KMS-11 (cell line): ENCODE results near the gene SLC38A1.

Experiments
- H2AFZ ChIP-seq: fragments of 200-600 bp; sonication (generic); 2 replicates; pipeline ENCODE4 v1.6.1; 2016; ENCODE audit warnings: antibody characterized with exemption, mixed run types, low read depth
- H3K27ac ChIP-seq: fragments of 200-600 bp; sonication (generic); 2 replicates; pipeline ENCODE4 v1.6.1; 2016; ENCODE audit warnings: mild to moderate bottlenecking, mixed run types
- H3K27me3 ChIP-seq: fragments of 200-600 bp; sonication (generic); 2 replicates; pipeline ENCODE4 v1.6.1; 2017; ENCODE audit warnings: mild to moderate bottlenecking, low read depth, mixed run types, moderate library complexity; ENCODE audit not compliant: insufficient read depth
- H3K36me3 ChIP-seq: fragments of 200-600 bp; sonication (generic); 2 replicates; pipeline ENCODE4 v1.6.1; 2017; ENCODE audit warnings: mild to moderate bottlenecking, mixed run types; ENCODE audit not compliant: insufficient read depth
- H3K4me1 ChIP-seq: fragments of 200-600 bp; sonication (generic); 2 replicates; pipeline ENCODE4 v1.6.1; 2016; ENCODE audit warnings: mild to moderate bottlenecking, low read depth, mixed run types; ENCODE audit not compliant: poor library complexity, severe bottlenecking
- H3K4me2 ChIP-seq: fragments of 200-600 bp; sonication (generic); 2 replicates; pipeline ENCODE4 v1.7.0; 2016; ENCODE audit warnings: mild to moderate bottlenecking, mixed run types
- H3K4me3 ChIP-seq: fragments of 200-600 bp; sonication (generic); IDR thresholded peaks from 2 replicates; pipeline ENCODE4 v1.6.1; 2017; ENCODE audit warnings: low read depth, low read length, mixed read lengths; ENCODE audit not compliant: insufficient read depth
- H3K79me2 ChIP-seq: fragments of 200-600 bp; sonication (generic); 2 replicates; pipeline ENCODE4 v1.6.1; 2016; ENCODE audit warnings: low read depth, mixed run types; ENCODE audit not compliant: insufficient read depth
- H3K9ac ChIP-seq: fragments of 200-600 bp; sonication (generic); 2 replicates; pipeline ENCODE4 v1.6.1; 2016; ENCODE audit warnings: mild to moderate bottlenecking, mixed run types
- H4K20me1 ChIP-seq: fragments of 200-600 bp; sonication (generic); 2 replicates; pipeline ENCODE4 v1.6.1; 2016; ENCODE audit warnings: mild to moderate bottlenecking, mixed run types; ENCODE audit not compliant: insufficient read depth
- TF ChIP-seq, protein P1 (sequence below): fragments of 200-600 bp; sonication (generic); conservative IDR thresholded peaks from 2 replicates; pipeline ENCODE4 v1.6.1; 2017; ENCODE audit warnings: low read depth, mild to moderate bottlenecking, antibody characterized with exemption, low read length, moderate library complexity, mixed read lengths

Gene SLC38A1

DNA sequence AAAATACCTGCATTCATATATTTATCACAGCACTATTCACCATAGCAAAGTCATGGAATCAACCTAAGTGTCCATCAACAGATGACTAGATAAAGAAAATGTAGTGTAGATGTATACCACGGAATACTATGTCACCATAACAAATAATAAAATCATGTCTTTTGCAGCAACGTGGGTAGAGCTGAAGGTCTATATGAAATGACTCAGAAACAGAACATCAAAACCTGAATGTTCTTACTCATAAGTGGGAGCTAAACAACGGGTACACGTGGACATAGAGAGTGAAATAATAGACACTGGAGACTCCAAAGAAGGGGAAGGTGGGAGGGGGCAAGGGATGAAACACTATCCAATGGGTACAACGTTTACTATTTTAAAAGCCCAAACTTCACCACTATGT, 37.9 kb downstream of the SLC38A1 start:
- Histone ChIP-seq H3K4me3 (no peak overlapping the region), H3K79me2 (peaks cover 27% of the 10 kb centered on the region; the same call in 1 of the 2 replicates), H3K27ac (no peak overlapping the region), H3K27me3 (no peaks in the 10 kb centered on the region), H4K20me1 (no peaks in the 10 kb centered on the region), H2AFZ (no peak overlapping the region), H3K4me1 (no peaks in the 10 kb centered on the region), H3K9ac (no peak overlapping the region), H3K4me2 (no peak overlapping the region), H3K36me3 (peaks cover 11% of the 10 kb centered on the region; the same call in 1 of the 2 replicates)
- TF ChIP-seq, protein P1, sequence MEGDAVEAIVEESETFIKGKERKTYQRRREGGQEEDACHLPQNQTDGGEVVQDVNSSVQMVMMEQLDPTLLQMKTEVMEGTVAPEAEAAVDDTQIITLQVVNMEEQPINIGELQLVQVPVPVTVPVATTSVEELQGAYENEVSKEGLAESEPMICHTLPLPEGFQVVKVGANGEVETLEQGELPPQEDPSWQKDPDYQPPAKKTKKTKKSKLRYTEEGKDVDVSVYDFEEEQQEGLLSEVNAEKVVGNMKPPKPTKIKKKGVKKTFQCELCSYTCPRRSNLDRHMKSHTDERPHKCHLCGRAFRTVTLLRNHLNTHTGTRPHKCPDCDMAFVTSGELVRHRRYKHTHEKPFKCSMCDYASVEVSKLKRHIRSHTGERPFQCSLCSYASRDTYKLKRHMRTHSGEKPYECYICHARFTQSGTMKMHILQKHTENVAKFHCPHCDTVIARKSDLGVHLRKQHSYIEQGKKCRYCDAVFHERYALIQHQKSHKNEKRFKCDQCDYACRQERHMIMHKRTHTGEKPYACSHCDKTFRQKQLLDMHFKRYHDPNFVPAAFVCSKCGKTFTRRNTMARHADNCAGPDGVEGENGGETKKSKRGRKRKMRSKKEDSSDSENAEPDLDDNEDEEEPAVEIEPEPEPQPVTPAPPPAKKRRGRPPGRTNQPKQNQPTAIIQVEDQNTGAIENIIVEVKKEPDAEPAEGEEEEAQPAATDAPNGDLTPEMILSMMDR: no peak

DNA sequence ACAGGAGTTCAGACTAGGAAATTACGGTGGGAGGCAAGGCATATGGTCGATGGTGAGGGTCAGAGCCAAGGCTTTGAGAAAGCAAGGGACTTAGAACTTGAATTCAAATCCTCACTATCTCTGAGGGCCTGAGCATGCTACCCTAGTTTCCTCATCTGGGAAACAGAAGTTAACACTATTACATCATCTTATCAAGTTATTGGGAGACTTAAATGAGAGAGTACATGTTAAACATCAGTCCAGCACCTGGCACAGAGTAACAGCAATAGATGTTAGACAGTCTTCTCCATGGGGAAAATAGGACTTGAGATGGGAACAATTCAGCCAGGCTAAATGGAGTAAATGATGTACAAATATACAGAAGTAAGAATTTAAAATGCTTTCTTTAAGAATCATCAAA, 38.5 kb downstream of the SLC38A1 start:
- Histone ChIP-seq H3K4me2 (no peak overlapping the region), H3K9ac (no peak overlapping the region), H3K79me2 (peaks cover 31% of the 10 kb centered on the region; the same call in 1 of the 2 replicates), H3K27me3 (no peaks in the 10 kb centered on the region), H3K4me1 (no peaks in the 10 kb centered on the region), H3K4me3 (no peak overlapping the region), H4K20me1 (no peaks in the 10 kb centered on the region), H2AFZ (no peak overlapping the region), H3K27ac (no peak overlapping the region), H3K36me3 (peaks cover 11% of the 10 kb centered on the region; the same call in 1 of the 2 replicates)
- TF ChIP-seq, protein P1: no peak

DNA sequence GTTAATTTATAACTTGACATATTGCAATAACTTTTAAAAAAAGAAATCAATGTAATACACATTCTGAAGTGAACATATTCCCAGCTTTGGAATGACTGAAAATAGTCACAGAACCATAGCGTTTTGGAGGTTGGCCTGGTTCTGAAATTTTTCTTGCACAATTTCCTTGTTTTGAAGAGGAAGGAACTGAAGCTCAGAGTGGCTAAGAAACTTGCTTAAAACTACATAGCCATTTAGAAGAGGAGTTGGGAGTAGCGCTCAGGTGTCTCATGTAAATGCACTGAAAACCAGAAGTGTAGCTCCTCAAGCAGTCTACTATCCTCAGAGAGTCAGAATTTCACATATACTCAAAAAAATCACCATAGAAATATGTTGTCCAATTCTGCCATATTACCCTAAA, 41.2 kb downstream of the SLC38A1 start:
- H3K36me3 ChIP-seq: peaks cover 11% of the 10 kb centered on the region; the same call in 1 of the 2 replicates
- H3K27ac ChIP-seq: no peak overlapping the region
- no peak overlapping the region for H3K9ac ChIP-seq
- H3K4me1 ChIP-seq: peaks cover 25% of the 10 kb centered on the region
- TF ChIP-seq, protein P1: no peak
- no peaks in the 10 kb centered on the region for H4K20me1 ChIP-seq
- H2AFZ ChIP-seq: no peak overlapping the region
- H3K27me3 ChIP-seq: no peaks in the 10 kb centered on the region
- H3K4me3 ChIP-seq: no peak overlapping the region
- no peak overlapping the region for H3K4me2 ChIP-seq
- peaks cover 38% of the 10 kb centered on the region; the same call in 1 of the 2 replicates for H3K79me2 ChIP-seq

DNA sequence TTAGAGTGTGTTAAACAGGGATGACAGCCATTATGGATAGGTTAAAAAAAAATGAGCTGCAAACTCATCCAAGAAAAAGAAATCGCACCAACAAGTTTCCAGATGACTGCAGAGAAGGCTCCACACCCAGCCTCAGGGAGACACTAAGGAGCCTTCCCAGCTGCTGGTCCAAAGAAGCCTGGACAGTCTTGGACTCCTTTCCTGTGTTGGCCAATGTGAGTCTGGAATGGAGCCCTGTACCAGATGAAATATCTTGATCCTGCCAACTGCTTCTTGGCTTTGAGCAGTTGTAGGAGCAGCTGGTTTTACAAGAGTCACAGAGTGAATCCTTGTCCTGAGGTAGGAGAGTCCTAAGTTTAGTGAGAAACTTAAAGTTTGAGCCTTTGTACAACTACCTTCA, 44.5 kb downstream of the SLC38A1 start:
- Histone ChIP-seq H3K79me2 (peaks cover 34% of the 10 kb centered on the region; the same call in 1 of the 2 replicates), H4K20me1 (no peaks in the 10 kb centered on the region), H3K9ac (no peak overlapping the region), H3K4me3 (no peak overlapping the region), H3K4me1 (peaks cover 57% of the 10 kb centered on the region), H3K36me3 (peaks cover 4% of the 10 kb centered on the region; the same call in 1 of the 2 replicates), H3K27me3 (no peaks in the 10 kb centered on the region), H3K27ac (no peak overlapping the region), H2AFZ (no peak overlapping the region), H3K4me2 (no peak overlapping the region)
- TF ChIP-seq, protein P1: no peak
